HG03108 (cell line): ENCODE data around the gene ZNF597.
"Not testable (repeated sequence)": the region's sequence is repeated elsewhere in the genome, so short reads cannot be mapped to it uniquely, and the experiment has no call there.

Experiments
- ATAC-seq: cut with Tn5 transposase; IDR thresholded peaks from one replicate; pipeline ENCODE4 v1.9.1; 2021; ENCODE audit warnings: moderate library complexity; ENCODE audit not compliant: unreplicated experiment

Gene ZNF597

DNA sequence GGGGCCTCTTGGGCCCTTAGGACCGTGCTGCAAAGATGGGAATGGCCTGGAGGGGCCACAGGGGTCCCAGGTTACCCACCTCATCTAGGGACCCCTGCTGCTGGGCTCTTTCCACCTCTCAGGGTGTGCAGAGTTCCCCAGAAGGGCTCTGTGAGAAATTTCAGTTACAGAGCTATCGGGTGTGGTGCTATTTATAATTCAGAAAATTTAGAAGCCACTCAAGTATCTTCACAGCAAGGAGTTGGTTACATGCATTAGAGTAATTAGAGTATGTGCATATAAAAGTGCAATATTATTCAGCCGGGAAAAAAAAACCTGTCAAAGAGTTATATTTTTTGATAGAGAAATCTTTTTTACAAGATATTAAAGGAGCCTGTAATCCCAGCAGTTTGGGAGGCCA is 33.1 kb upstream of the ZNF597 start:
- no peak for ATAC-seq

DNA sequence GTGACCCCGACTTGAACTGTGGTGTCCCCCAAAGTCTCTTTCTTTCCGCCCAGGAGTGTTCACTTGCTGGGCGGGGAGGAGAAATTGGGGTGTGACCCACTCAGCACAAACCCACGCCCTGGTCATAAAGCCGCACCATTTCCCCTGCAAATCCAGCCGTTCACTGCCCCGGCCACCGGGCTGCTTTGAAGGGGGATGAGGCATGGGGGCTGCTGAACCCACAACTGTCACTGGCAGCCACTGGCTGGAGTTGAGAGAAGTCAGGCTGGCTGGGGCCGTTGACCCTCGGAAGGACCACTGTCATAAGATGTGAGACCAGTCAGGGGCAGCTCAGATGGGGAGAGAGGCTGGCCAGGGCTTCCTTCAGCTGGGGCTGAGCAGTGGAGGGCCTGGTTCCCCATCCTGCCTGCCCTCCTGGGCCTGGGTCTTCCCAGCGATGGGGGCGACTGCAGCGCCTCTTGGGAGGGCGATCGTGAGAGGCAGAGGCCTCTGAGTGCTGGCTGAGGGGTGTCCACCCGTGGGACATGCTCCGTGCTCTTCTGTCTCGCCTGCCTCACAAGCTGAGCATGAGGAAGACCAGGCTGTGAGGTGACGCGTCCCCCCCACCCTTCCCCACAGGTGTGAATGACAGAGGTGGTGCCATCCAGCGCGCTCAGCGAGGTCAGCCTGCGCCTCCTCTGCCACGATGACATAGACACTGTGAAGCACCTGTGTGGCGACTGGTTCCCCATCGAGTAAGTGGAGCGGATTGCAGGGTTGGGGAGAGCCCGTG is 32.5 kb upstream of the ZNF597 start:
- no peak for ATAC-seq

GRCh38 chr16:3474870-3475269 is 31.6 kb upstream of the ZNF597 start:
- ATAC-seq, result not testable (repeated sequence)

- no peak for ATAC-seq
These were observed 31.0 kb upstream of the ZNF597 start for GRCh38 chr16:3474136-3474779.

GRCh38 chr16:3473596-3473943 is 30.3 kb upstream of the ZNF597 start:
- ATAC-seq, result not testable (repeated sequence)

DNA sequence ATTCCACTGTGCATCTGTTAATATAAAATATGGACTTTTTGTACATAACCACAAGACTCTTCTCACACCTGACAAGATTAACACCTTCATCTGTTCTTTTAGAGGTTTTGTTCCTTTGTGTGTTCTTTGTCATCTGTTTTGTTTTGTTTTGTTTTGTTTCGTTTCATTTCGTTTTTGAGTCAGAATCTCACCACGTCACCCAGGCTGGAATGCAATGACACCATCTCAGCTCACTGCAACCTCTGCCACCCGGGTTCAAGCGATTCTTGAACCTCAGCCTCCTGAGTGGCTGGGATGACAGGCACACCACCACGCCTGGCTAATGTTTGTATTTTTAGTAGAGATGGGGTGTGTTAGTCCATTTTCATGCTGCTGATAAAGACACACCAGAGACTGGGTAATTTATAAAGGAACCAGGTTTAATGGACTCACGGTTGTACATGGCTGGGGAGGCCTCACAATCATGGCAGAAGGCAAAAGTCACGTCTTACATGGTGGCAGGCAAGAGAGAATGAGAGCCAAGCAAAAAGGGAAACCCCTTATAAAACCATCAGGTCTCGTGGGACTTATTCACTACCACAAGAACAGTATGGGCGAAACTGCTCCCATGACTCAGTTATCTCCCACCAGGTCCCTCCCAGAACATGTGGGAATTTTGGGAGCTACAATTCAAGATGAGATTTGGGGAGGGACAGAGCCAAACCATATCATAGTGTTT is 29.7 kb upstream of the ZNF597 start:
- no peak for ATAC-seq

- ATAC-seq, result no peak
These were observed 28.3 kb upstream of the ZNF597 start for GRCh38 chr16:3471518-3472176.

- no peak for ATAC-seq
These were observed 27.4 kb upstream of the ZNF597 start for GRCh38 chr16:3470723-3471122.

DNA sequence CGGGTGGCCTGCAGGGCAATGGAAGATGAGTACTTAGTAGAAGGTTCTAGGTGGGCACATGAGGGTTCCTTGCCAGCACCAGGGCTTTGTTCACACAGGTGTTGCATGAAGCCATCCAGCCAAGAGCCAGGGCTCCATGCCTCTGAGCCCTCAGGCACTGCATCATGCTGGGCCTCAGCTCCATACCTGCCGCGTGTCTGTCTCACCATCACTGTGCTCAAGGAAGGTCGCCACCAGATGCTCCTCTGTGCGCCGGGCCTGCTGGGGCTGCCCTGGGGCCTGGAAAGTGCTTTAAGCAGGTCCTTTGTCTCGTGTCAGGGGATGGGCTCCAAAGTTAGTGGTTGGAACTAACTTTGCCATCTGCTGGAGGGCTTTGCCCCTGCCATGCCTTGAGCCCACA is 26.4 kb upstream of the ZNF597 start:
- ATAC-seq, result no peak

- ATAC-seq, result no peak
These were observed 25.2 kb upstream of the ZNF597 start for GRCh38 chr16:3468501-3468900.

- ATAC-seq, result no peak
These were observed 24.6 kb upstream of the ZNF597 start for GRCh38 chr16:3467921-3468320.

DNA sequence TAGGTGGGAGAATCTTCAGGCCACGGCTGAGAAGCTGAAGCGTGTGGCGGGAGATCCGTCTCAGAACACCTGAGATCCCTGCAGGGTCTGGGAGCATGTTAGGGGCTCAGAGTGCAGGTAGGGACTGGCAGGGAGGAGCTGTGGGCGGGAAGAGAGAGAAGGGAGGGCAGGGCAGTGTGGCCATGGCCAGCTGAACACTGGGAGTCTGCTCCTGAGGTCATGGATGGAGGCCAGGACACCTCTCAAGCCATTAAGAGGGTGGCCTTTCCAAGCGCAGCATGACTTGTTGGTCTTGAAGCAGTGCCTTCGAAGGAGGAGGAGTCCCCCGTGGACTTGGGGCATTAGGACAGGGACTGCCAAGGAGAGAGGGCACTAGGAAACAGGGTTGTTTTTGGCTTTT is 23.9 kb upstream of the ZNF597 start:
- no peak for ATAC-seq

- no peak for ATAC-seq
These were observed 22.7 kb upstream of the ZNF597 start for GRCh38 chr16:3465911-3466584.

DNA sequence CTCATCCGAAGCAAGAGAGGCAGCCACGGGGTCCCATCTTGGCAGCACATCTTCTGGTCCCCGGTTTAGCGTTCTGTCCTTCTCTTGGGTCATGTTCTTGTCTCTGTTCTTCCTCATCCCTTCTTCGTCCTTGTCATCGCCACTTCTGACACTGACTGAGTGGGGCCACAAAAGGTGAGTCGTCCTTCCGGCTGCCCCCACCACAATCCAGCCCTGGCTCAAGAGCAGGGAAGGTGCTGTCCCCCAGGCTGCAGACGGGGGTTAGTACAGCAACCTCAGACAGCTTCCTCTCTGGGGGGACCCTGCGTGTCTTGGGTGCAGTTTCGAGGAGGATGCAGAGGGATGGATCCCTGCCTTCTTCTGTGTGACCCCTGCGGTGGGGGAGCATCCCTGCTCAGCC is 22.0 kb upstream of the ZNF597 start:
- no peak for ATAC-seq

GRCh38 chr16:3461151-3461550 is 17.8 kb upstream of the ZNF597 start:
- no peak for ATAC-seq

GRCh38 chr16:3460585-3460984 is 17.3 kb upstream of the ZNF597 start:
- no peak for ATAC-seq

- ATAC-seq, result no peak
These were observed 16.8 kb upstream of the ZNF597 start for GRCh38 chr16:3460121-3460520.

DNA sequence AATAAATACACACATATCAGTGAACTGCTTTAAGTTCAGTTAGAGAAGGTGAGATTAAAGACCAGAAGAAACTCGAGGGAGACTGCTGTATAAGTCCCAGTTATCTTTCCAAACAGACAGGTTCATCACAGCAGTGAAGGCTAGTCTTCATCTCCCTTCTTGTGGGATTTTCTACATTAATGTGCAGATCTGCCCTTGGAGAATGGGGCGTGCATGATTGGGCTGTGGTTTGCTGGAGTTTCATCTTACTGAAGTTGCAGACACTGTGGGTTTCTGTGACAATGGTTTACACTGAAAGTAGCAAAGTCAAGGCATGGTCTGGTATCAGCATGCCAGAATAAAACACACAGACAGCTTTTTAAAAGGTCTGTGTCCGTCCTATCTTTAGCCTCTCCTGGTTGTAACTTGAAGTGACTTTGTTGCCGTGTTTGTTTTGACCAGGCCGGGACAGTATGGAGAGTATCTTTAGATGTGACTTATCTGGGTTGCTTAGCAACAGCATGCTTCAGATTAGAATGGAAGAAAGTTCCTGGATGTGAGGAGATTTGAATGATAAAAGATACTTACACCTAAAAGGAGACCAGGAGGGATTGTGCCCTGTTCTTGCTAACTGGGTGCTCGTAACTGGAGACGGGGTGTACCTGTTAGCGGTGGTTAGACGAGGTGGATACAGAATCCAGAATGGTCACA is 16.2 kb upstream of the ZNF597 start:
- ATAC-seq, result no peak

DNA sequence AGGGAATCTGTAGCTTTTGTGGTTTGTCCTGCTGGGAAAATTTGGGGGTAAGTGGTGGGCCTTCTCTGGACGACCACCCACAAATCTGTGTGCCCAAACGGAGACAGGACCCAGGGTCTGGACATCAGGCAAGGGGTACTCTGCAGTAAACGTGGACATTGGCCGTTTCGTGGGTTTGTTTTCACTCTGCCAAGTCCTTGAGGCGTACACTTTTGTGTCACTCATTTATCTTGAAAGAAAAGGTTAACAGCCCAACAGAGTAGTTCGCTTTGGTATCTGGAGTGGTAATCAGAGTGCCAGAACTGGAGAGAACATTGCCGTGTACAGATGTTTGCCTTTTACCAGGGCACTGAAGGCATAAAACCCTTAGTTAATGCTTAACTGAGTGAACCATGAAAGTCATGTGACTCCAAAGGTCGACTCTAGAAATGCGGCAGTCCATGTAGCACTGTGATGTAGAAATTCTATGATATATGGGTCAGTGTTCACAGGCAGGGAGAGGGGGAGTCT is 15.6 kb upstream of the ZNF597 start:
- ATAC-seq, result no peak

DNA sequence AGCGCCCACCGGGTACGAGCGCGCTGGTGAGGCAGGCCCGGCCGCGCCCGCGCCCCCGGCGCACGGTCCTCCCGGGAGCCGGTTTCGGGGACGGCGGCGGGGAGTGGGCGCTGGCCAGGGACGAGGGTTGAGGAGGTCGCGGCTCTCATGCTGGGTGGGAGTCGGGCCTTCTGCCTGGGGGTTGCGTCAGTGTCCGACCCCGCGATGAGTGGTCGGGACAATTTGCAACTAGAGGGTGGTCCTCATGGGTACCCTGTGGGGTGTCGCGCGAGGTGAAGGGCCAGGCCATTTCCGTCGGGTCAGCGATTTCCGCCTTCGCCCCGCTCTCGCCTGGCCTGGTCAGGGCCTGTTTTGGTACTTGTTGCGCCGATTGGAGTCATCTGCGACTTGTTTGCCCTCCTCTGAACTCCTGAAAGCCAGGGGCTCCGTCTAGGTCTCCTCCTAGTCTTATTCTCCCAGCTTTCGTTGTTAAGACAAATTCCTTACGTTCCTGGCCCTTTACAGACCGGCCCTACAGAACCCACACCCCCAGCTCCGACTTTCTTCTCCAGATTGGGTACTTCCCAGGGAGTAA is 15.1 kb upstream of the ZNF597 start:
- ATAC-seq, result no peak
